Fibroblast of pulmonary artery (primary cell): ENCODE data around the gene OR4D1.

Experiments
- DNase-seq: peaks from one replicate; pipeline ENCODE4 v3.0.0-alpha.2; 2010; ENCODE audit warnings: low read depth
- H3K4me3 ChIP-seq: replicated peaks from 2 replicates; pipeline ENCODE4 v1.5.1; 2011; ENCODE audit warnings: low read depth, mild to moderate bottlenecking, control low read depth, low read length, moderate library complexity
- TF ChIP-seq, protein P1 (sequence below): IDR thresholded peaks from 2 replicates; pipeline ENCODE4 v1.5.1; 2011; ENCODE audit warnings: mild to moderate bottlenecking, control low read depth, low read length, inconsistent platforms; ENCODE audit errors: missing control alignments

The OR4D1 gene

DNA sequence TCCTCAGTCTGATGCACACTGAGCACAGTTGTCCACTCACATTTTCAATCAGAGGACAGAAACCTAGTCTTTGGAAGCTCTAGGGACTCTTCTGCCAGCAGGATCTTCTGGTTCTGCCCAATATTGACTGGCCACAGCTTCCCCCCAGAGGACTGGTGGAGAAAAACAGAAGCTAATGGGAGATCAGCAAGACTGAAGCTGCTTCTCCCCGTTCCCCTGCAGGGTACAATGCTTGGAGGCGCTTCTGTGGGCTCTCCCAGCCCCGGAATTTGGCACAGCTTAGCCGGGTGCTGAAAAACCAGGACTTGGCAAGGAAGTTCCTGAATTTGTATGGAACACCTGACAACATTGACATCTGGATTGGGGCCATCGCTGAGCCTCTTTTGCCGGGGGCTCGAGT, 54.7 kb downstream of the OR4D1 start:
- TF ChIP-seq, protein P1, sequence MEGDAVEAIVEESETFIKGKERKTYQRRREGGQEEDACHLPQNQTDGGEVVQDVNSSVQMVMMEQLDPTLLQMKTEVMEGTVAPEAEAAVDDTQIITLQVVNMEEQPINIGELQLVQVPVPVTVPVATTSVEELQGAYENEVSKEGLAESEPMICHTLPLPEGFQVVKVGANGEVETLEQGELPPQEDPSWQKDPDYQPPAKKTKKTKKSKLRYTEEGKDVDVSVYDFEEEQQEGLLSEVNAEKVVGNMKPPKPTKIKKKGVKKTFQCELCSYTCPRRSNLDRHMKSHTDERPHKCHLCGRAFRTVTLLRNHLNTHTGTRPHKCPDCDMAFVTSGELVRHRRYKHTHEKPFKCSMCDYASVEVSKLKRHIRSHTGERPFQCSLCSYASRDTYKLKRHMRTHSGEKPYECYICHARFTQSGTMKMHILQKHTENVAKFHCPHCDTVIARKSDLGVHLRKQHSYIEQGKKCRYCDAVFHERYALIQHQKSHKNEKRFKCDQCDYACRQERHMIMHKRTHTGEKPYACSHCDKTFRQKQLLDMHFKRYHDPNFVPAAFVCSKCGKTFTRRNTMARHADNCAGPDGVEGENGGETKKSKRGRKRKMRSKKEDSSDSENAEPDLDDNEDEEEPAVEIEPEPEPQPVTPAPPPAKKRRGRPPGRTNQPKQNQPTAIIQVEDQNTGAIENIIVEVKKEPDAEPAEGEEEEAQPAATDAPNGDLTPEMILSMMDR = no peak
- H3K4me3 ChIP-seq = no peak overlapping the region
- no peak for DNase-seq

GRCh38 chr17:58204796-58205195, 56.6 kb downstream of the OR4D1 start:
- TF ChIP-seq, protein P1 = no peak

DNA sequence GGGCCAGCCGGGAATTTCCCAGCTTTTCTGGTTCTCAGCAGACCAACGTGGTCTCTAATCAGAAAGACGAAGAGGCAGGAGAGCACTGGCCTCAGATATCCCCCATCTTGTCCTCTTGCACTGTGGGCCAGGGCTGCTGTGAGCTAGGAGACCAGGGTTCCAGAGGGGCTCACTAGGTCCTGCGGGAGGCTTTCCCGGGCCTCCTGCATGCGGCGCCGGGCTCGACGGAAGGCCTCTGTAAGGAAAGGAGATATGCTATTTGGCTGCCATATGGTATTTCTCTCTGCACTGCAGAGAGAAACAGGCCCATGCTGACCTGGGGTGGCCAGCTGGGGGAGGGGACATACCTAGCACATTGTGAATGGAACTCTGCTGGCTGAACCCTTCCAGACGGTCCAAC, 57.8 kb downstream of the OR4D1 start:
- no peak overlapping the region for H3K4me3 ChIP-seq
- TF ChIP-seq, protein P1 = no peak

More at GRCh38 chr17:58204796-58205195, 56.6 kb downstream of the OR4D1 start:
- no peak overlapping the region for H3K4me3 ChIP-seq
- no peak for DNase-seq

GRCh38 chr17:58207451-58207850, 59.3 kb downstream of the OR4D1 start:
- no peak for DNase-seq
- no peak overlapping the region for H3K4me3 ChIP-seq
- TF ChIP-seq, protein P1 = no peak

More for the DNA sequence above, 57.8 kb downstream of the OR4D1 start:
- DNase-seq = no peak

GRCh38 chr17:58208344-58208743, 60.2 kb downstream of the OR4D1 start:
- TF ChIP-seq, protein P1 = no peak
- no peak for DNase-seq
- no peak overlapping the region for H3K4me3 ChIP-seq
